Measurements from ENCODE around the gene CLHC1.
"Not testable (repeated sequence)": the region's sequence is repeated elsewhere in the genome, so short reads cannot be mapped to it uniquely, and the experiment has no call there.

CLHC1 gene

DNA sequence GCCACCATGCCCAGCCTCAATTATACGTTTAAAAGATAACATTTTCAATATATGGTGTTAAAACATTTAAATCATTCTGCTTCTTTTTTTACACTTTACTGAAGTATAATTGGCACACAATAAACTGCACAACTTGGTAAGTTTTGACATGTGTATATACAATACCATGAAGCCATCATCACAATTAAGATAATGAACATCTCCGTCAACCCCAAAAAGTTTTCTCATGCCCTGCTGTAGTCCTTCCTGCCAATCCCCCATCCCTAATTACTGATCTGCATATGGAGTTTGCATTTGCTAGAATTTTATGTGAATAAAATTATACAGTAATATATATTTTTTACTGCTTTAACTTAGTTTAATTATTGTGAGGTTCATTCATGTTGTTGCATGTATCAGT is 96.6 kb downstream of the CLHC1 start:
- TF ChIP-seq TAF1 (IDR thresholded peaks at IDR 0.05; ENCODE audit: borderline replicate concordance, low read depth, low read length) = no peak
- TF ChIP-seq POLR2AphosphoS5 (IDR thresholded peaks at IDR 0.05; ENCODE audit: low read depth, low read length) = no peak
- no peak for TF ChIP-seq POLR2A (IDR thresholded peaks at IDR 0.05; ENCODE audit: low read depth, low read length)
- FAIRE-seq = no peak
- no peak for DNase-seq (ENCODE audit: insufficient read length)

GRCh38 chr2:55134316-55134706 is 97.8 kb downstream of the CLHC1 start:
- DNase-seq (ENCODE audit: insufficient read length) = no peak
- peak; percentile 83 for FAIRE-seq
- no peak for TF ChIP-seq POLR2AphosphoS5 (IDR thresholded peaks at IDR 0.05; ENCODE audit: low read depth, low read length)
- TF ChIP-seq POLR2A (IDR thresholded peaks at IDR 0.05; ENCODE audit: low read depth, low read length) = no peak
- TF ChIP-seq TAF1 (IDR thresholded peaks at IDR 0.05; ENCODE audit: borderline replicate concordance, low read depth, low read length) = no peak

GRCh38 chr2:55133467-55134315 is 98.4 kb downstream of the CLHC1 start:
- TF ChIP-seq TAF1 (IDR thresholded peaks at IDR 0.05; ENCODE audit: borderline replicate concordance, low read depth, low read length) (0 out of 2 replicates have a peak, but pooled peaks have one; percentile 22), POLR2A (IDR thresholded peaks at IDR 0.05; ENCODE audit: low read depth, low read length) (peak; percentile 54; the same call in 1 of the 2 replicates), POLR2AphosphoS5 (IDR thresholded peaks at IDR 0.05; ENCODE audit: low read depth, low read length) (peak; percentile 32; the same call in 1 of the 2 replicates)
- FAIRE-seq = peak; percentile 30
- DNase-seq (ENCODE audit: insufficient read length) = peak; percentile 29

DNA sequence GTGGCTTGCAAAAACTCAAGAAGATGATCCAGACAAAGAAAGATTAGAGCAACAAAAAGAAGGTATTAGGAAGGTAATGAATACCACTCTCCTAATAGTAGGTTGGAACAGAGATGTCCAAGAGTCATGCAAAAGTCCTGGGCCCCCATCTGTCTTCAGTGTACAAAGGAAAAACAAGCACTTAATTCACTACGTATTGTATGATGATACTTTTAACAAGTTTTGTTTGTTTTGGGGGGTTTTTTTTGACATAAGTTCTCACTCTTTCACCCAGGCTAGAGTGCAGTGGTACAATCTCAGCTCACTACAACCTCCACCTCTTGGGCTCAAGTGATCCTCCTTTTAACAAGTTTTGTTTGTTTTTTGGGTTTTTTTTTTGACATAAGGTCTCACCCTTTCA is 101.2 kb downstream of the CLHC1 start:
- no peak for DNase-seq (ENCODE audit: insufficient read length)
- TF ChIP-seq POLR2A (IDR thresholded peaks at IDR 0.05; ENCODE audit: low read depth, low read length) (no peak), POLR2AphosphoS5 (IDR thresholded peaks at IDR 0.05; ENCODE audit: low read depth, low read length) (no peak), TAF1 (IDR thresholded peaks at IDR 0.05; ENCODE audit: borderline replicate concordance, low read depth, low read length) (no peak)
- FAIRE-seq = no peak

- not testable (repeated sequence) for DNase-seq (ENCODE audit: insufficient read length); FAIRE-seq
Measured at GRCh38 chr2:55126643-55127042, 105.5 kb downstream of the CLHC1 start.
